Measurements from ENCODE around the gene WDR18. TPM values are rescaled to one million over a fixed set of nuclear protein-coding genes. Genes with fewer than 3 reads are reported as not detected.
"Not testable (repeated sequence)": the region's sequence is repeated elsewhere in the genome, so short reads cannot be mapped to it uniquely, and the experiment has no call there.

The WDR18 gene
- total RNA-seq, 2 experiments from 2014 or later: 126 to 127 TPM

DNA sequence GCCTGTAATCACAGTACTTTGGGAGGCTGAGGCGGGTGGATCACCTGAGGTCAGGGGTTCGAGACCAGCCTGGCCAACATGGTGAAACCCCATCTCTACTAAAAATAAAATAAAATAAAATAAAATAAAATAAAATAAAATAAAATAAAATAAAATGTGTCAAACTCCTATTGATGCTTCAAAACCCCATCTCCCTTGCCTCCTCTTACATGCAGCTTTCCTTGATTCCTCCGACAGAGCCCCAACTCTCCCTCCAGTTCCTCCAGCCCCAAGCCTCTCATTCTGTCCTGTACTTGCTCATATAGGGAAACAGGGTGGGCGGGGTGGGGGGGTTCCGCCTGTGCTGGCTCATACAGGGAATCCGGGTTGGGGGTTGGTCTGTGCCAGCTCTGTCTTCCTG lies 40.9 kb downstream of the WDR18 start:
- not testable (repeated sequence) for DNase-seq, H3K4me3 Mint-ChIP-seq, H3K9me3 Mint-ChIP-seq, H3K27me3 Mint-ChIP-seq, H3K27ac Mint-ChIP-seq
- peaks cover 13% of the 10 kb centered on the region for H3K36me3 Mint-ChIP-seq
- peaks cover 21% of the 10 kb centered on the region for H3K4me1 Mint-ChIP-seq

DNA sequence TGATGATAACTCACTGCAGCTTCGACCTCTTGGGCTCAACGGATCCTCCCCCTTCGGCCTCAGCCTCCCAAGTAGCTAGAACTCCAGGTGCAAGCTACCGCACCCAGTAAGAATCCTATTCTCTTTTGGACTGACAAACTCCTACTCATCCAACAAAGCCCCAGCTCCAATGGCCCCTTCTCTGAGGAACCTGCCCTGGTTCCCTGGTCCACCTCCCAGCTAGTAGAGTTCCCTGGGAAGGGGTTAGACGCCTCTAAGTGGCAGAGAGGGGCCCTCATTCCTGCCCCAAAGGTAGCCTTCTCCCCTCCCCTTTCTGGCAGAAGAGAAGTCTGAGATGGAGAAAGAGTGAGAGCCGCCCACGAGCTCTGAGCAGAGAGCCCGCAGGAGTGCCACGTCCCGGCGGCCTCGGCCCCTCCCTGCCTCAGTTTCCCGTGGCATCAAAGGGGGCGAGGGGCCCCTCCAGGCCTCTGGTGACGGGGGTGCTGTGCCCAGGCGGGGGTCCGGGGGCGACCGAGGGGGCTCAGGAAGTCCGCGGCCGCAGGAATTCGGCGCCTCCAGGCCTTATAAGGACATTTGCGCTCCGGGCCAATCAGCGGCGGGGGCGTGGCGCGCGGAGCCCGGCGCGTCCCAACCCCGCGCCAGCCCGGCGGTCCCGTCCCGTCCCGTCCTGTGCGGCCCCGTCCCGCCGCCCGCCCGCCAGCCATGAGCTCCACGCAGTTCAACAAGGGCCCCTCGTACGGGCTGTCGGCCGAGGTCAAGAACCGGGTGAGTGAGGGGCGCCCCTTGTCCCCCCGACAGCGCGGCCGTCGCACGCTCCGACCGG lies 42.0 kb downstream of the WDR18 start, which contains the start of gene CNN2:
TSS of gene CNN2 (plus strand) at position 649 of the 823 bp plus-strand sequence. CDS start at position 703, 54 bp downstream.
- H3K27ac Mint-ChIP-seq: peak within 1 kb of the TSS; percentile 85
- peak; percentile 81 for DNase-seq
- H3K4me3 Mint-ChIP-seq: peak within 1 kb of the TSS; percentile 89
- H3K9me3 Mint-ChIP-seq: no peaks in the 10 kb centered on the region
- peaks cover 28% of the 10 kb centered on the region for H3K4me1 Mint-ChIP-seq
- peaks cover 12% of the 10 kb centered on the region for H3K36me3 Mint-ChIP-seq
- H3K27me3 Mint-ChIP-seq: peaks cover 5% of the 10 kb centered on the region

- peak; percentile 51 for DNase-seq
- Mint-ChIP-seq H3K36me3 (peaks cover 11% of the 10 kb centered on the region), H3K27ac (peak overlapping the region; percentile 85), H3K4me3 (peak overlapping the region; percentile 89), H3K4me1 (peaks cover 22% of the 10 kb centered on the region), H3K9me3 (no peaks in the 10 kb centered on the region), H3K27me3 (no peaks in the 10 kb centered on the region)
Observed at GRCh38 chr19:1026783-1027649, 42.9 kb downstream of the WDR18 start.

GRCh38 chr19:1027650-1028061 lies 43.5 kb downstream of the WDR18 start:
- peak overlapping the region; percentile 63 for H3K27ac Mint-ChIP-seq
- H3K4me3 Mint-ChIP-seq: peak overlapping the region; percentile 89

GRCh38 chr19:1028062-1028926 lies 44.1 kb downstream of the WDR18 start:
- H3K27ac Mint-ChIP-seq: peak overlapping the region; percentile 63

More at GRCh38 chr19:1027650-1028061, 43.5 kb downstream of the WDR18 start:
- H3K36me3 Mint-ChIP-seq: peaks cover 17% of the 10 kb centered on the region
- no peaks in the 10 kb centered on the region for H3K27me3 Mint-ChIP-seq
- H3K9me3 Mint-ChIP-seq: no peaks in the 10 kb centered on the region
- H3K4me1 Mint-ChIP-seq: peaks cover 22% of the 10 kb centered on the region
- no peak for DNase-seq

GRCh38 chr19:1032264-1032867 lies 48.2 kb downstream of the WDR18 start:
- H3K4me3 Mint-ChIP-seq: no peak overlapping the region
- peaks cover 2% of the 10 kb centered on the region for H3K9me3 Mint-ChIP-seq
- H3K27me3 Mint-ChIP-seq: no peaks in the 10 kb centered on the region
- no peak overlapping the region for H3K27ac Mint-ChIP-seq
- peaks cover 41% of the 10 kb centered on the region for H3K36me3 Mint-ChIP-seq
- H3K4me1 Mint-ChIP-seq: peaks cover 22% of the 10 kb centered on the region
- DNase-seq: no peak

More at GRCh38 chr19:1028062-1028926, 44.1 kb downstream of the WDR18 start:
- Mint-ChIP-seq H3K4me3 (peak overlapping the region; percentile 80), H3K36me3 (peaks cover 23% of the 10 kb centered on the region), H3K9me3 (peaks cover under 1% of the 10 kb centered on the region), H3K4me1 (peaks cover 23% of the 10 kb centered on the region), H3K27me3 (no peaks in the 10 kb centered on the region)
- DNase-seq: peak; percentile 56

GRCh38 chr19:1035998-1036621 lies 52.0 kb downstream of the WDR18 start:
- no peaks in the 10 kb centered on the region for H3K27me3 Mint-ChIP-seq
- H3K4me3 Mint-ChIP-seq: no peak overlapping the region
- no peak overlapping the region for H3K27ac Mint-ChIP-seq
- H3K9me3 Mint-ChIP-seq: peaks cover 2% of the 10 kb centered on the region
- peaks cover 38% of the 10 kb centered on the region for H3K36me3 Mint-ChIP-seq
- H3K4me1 Mint-ChIP-seq: peaks cover 45% of the 10 kb centered on the region
- DNase-seq: peak; percentile 26

DNA sequence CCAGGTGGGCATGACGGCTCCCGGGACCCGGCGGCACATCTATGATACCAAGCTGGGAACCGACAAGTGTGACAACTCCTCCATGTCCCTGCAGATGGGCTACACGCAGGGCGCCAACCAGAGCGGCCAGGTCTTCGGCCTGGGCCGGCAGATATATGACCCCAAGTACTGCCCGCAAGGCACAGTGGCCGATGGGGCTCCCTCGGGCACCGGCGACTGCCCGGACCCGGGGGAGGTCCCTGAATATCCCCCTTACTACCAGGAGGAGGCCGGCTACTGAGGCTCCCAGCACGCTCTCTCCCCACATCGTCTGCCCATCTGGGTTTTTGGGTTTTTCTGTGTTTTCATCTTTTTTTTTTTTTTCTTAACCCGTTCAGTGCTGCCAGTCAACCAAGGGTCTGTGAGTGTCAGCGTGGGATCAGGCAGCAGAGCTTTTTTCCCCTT lies 53.5 kb downstream of the WDR18 start:
- Mint-ChIP-seq H3K27me3 (no peaks in the 10 kb centered on the region), H3K27ac (peak overlapping the region; percentile 75), H3K4me1 (peaks cover 51% of the 10 kb centered on the region), H3K4me3 (peak overlapping the region; percentile 3), H3K36me3 (peaks cover 32% of the 10 kb centered on the region), H3K9me3 (peaks cover 2% of the 10 kb centered on the region)
- no peak for DNase-seq

GRCh38 chr19:1038978-1039645 lies 55.0 kb downstream of the WDR18 start:
- no peaks in the 10 kb centered on the region for H3K9me3 Mint-ChIP-seq
- no peak for DNase-seq
- peaks cover 24% of the 10 kb centered on the region for H3K36me3 Mint-ChIP-seq
- H3K4me1 Mint-ChIP-seq: peaks cover 49% of the 10 kb centered on the region
- H3K27me3 Mint-ChIP-seq: no peaks in the 10 kb centered on the region
- peak overlapping the region; percentile 75 for H3K27ac Mint-ChIP-seq
- H3K4me3 Mint-ChIP-seq: peak overlapping the region; percentile 10

GRCh38 chr19:1039646-1040475 lies 55.7 kb downstream of the WDR18 start, which contains the start of gene ABCA7:
TSS of gene ABCA7 (plus strand) at chr19:1040107. CDS start at chr19:1041362, 1,255 bp downstream.
- Mint-ChIP-seq H3K4me1 (peaks cover 49% of the 10 kb centered on the region), H3K27me3 (no peaks in the 10 kb centered on the region), H3K27ac (peak within 1 kb of the TSS; percentile 77), H3K36me3 (peaks cover 24% of the 10 kb centered on the region), H3K4me3 (peak within 1 kb of the TSS; percentile 88), H3K9me3 (no peaks in the 10 kb centered on the region)
- DNase-seq: peak; percentile 100

GRCh38 chr19:1040476-1041271 lies 56.5 kb downstream of the WDR18 start:
- H3K27ac Mint-ChIP-seq: peak overlapping the region; percentile 77
- DNase-seq: peak; percentile 89
- no peaks in the 10 kb centered on the region for H3K27me3 Mint-ChIP-seq
- peaks cover 1% of the 10 kb centered on the region for H3K9me3 Mint-ChIP-seq
- peaks cover 22% of the 10 kb centered on the region for H3K36me3 Mint-ChIP-seq
- H3K4me1 Mint-ChIP-seq: peaks cover 45% of the 10 kb centered on the region
- H3K4me3 Mint-ChIP-seq: peak overlapping the region; percentile 88

Measured in activated naive CD8-positive, alpha-beta T cell treated with anti-CD3 and anti-CD28 coated beads for 36 hours (primary cell).